Suppressor macrophage treated with lipopolysaccharide for 1 hour (primary cell): ENCODE data around the gene IRS2.

Experiments used
- DNase-seq, 3 donors: peaks; one replicate each; pipeline ENCODE4 v3.0.0-alpha.2; 2020 to 2022

The IRS2 gene

DNA sequence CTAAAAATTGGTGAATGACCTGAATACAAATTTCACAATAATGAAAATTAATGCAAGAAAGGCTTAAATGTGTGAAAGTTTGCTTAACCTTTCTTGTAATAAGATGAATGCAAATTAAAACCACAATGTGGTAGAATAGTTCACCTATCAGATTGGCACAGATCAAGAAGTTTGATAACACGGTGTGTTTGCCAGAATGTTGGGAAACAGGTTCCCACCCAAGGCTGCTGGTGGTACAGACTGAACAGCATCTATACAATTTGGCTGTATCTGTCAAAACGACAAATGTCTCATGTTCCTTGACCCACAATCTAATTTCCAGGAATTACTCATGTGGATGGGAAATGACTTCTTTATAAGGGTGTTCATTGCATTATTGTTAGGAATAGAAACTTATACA, 8.6 kb upstream of the IRS2 start:
- DNase-seq, result no peak

GRCh38 chr13:109794095-109794494, 7.7 kb upstream of the IRS2 start:
- DNase-seq, result no peak

DNA sequence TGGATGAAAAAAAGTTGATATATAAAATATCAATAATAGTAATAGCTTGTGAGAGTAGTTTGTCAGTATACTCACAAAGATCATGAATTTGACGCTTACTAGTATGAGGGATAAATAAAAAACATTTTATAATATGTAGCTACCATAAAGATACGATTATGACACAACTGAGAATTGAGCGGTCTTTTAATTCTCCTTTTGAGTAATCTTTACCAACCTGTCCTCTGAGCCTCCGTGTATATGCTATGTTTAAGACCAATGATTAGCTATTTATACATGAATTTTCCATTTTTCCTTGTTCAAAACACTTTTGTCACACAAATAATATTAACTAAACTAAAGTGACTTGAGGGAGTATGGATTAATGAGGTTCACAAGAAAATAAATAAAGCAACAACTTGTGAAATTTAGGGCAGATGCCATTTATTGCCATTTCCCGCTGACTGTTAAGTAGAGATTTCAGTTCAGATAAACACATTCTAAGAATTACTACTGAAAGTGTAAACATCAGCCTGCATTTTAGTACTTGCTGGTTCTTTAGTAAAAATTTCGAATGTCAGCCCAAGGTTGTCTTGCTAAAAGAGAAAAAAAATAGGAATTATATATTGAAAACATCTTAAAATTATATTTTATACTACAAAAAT, 6.2 kb upstream of the IRS2 start:
- no peak for DNase-seq

DNA sequence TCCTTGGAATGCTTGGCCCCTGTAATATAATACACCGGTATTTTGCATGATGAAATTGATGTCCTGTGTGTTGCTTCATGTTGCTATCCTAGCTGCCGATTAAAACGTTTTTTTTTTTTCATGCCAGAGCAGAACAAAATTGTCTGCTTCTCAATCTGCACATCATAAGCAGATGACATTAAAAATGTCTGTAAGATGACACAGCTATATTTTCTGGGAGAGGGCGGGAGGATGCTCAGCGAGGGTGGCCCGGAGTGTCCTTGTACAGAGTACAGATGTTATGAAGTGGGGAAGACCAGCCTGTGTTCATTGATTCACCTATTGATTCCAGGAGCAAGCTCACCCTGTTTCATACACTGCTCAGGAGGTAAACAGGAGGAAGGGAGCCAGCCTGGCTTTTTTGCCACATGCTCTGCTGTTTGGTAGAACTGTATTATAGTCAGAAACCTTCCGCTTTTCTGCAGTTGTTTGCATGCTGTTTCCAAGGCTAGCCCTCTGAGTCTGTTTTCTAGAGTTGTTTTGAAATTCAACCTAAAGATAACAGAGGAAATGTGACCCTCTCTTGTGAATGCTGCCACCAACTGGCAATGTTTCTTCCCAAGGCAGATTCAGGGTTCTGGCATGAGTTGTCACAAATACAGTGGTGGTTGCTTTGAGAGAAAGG, 4.7 kb upstream of the IRS2 start:
- DNase-seq, result peak; percentile 63 to 77 (median 71)

- peak in 2 of 3 donors; percentile 33 to 34 for DNase-seq
Observed at GRCh38 chr13:109790086-109790485, 3.7 kb upstream of the IRS2 start.

DNA sequence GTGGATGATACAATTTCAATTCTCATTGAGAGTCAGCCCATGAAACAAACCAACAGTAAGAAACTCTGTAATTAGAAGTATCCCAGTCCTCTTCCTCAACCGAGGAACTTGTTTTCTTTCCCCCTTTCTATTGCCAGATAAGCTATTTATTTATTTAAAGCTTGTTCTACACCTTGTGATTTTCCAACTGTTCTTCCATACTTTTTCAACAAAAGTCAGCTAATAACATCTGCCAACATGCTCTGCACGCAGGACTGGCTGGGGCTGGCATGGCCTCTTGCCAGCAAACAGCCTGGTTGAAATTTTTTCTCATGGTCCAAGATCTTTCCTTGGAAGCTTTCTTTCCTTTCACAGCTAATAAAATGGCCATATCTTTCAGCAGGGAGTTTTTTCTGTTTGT, 2.9 kb upstream of the IRS2 start:
- no peak for DNase-seq

DNA sequence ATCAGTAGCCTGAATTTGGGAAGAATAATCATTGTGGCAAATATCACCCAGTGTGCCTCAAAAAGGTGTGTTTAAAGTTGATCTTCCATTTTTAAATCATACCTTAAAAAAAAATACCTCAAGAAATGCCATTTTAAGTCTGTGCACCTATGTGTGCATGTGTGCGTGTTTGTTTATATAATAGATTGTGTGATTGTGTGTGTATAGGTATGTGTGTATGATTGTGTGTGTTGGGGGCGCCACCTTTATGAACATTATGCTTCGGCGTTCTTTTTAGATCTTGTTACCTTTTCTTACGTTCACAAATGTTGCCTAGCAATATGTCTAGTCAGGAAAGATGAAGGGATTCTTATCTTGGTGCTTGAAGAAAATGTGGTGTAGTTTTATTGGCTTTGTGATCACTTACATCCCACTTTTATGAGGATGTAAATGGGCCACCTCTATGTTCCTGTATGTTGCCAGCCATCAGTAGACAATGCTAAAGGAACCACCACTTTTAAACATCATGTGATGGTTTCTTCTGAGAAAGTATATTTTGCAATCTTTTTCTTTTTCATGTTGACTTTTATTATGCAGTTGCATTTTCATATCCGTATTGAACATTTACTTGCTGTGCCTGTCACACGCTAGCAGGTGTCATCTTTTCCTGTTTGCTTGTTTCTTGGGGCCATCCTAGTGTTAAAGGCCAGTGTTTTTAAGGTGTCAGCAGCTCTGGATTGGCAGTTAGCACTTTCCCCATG, 2.2 kb upstream of the IRS2 start:
- no peak for DNase-seq

DNA sequence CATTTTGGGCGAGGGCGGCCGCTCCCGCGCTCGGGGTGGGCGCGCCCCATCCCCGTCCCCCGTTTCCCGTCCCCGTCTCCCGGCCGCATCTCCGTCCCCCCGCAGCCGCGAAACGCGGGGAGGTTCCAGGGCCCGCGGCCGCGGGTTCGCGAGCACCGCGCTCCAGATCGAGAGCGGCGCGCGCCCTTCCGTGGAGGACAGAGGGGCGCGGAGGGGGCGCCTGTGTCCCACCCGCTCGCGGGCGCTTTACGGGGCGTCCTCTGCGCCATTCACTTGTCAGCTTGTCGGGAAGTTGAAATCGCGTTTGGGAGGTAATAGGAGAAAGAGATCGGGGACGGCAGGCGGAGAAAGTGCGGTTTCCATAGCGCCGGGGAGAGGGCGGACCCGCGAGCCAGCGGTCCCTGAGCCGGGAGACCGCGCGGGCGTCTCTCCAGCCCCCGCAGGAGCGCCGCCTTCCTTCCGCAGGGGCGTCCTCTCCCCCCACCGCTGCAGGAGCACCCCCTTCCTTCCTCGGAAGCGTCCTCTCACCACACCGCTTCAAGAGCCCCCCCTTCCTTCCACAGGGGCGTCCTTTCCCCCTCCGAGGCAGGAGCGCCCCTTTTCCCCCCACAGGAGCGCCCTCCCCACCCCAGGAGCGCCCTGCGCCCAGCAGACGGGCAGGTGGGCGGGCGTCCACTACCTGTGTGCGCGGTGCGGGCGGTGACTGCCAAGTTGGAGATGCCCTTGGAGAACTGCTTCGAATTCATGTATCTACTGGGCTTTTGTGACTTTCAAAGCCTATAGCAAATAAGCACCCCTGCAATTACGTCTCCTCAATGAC, 962 bp upstream of the IRS2 start:
- peak; percentile 35 to 59 (median 44) for DNase-seq

DNA sequence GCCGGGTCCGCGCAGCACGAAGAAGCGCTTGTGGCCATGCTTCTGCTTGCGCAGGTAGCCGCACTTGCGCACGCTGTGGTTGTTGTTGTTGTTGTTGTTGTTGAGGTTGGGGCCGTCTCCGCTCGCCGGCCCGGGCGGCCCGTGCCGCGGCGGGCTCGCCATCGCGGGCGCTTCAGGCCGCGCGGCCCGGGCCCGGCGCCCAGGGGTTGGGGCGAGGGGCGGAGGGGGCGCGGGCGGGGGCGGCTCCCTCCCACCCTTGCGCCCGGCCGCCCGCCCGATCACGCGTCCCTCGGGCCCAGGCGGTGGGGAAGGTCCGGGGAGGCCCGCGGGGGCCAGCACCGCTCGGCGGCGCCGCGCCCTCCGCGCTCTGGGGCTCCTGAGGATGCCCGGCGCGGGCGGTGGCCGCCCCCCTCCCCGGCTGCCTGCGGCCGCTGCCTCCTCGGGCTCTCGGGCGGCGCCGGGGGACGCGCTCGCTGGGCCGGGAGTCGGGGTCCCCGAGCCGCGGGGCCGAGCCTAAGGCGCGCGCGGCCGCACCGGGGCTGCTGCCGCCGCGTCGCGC, 412 bp downstream of the IRS2 start:
- DNase-seq, result peak in 2 of 3 donors; percentile 27 to 54

- peak in 2 of 3 donors; percentile 33 to 63 for DNase-seq
Observed at GRCh38 chr13:109785141-109785891, 1.1 kb downstream of the IRS2 start.

- DNase-seq, result peak; percentile 81 to 94 (median 87)
Observed at GRCh38 chr13:109784590-109785140, 1.7 kb downstream of the IRS2 start.

- DNase-seq, result no peak
Observed at GRCh38 chr13:109783815-109784589, 2.4 kb downstream of the IRS2 start.

DNA sequence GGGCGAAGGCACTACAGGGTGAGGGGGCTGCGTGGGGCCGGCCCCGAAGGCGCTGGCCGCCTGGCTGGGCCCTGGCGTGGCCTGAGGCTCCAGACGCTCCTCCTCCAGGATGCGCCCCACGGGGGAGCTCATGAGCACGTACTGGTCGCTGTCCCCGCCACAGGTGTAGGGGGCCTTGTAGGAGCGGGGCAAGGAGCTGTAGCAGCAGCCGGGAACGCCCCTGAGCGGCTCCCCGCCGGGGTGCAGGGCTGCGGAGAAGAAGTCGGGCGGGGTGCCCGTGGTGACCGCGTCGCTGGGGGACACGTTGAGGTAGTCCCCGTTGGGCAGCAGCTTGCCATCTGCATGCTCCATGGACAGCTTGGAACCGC, 3.0 kb downstream of the IRS2 start:
- DNase-seq, result no peak

- no peak for DNase-seq
Observed at GRCh38 chr13:109782823-109783431, 3.5 kb downstream of the IRS2 start.

- DNase-seq, result no peak
Observed at GRCh38 chr13:109782066-109782822, 4.1 kb downstream of the IRS2 start.

- DNase-seq, result no peak
Observed at GRCh38 chr13:109781384-109782065, 4.9 kb downstream of the IRS2 start.

DNA sequence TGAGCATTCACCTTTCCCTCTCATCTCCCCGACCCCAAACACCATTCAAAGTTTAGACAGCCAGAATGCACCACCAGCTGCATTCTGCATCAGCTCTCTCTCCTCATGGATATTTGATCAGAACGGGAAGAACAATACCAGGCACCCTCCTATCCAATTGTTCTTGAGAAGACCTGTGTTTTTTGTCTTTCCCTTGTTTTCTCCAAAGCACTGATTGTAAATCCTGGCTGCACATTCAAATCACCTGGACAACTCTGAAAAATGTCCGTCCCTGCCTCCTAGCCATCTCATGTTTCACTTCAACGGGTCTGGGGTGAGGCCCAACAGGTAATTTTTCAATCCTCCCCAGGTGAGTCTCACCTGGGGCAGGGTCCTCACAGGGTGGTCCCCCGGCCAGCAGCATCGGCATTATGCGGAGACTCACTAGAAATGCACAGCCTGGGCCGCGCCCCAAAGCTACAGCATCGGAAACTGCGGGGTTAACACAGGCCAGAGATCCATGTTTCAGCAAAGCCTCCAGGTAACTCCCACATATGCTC, 5.5 kb downstream of the IRS2 start:
- no peak for DNase-seq

- DNase-seq, result no peak
Observed at GRCh38 chr13:109779876-109780510, 6.4 kb downstream of the IRS2 start.
